NOMO-1 treated with DMSO at 0.1 percent for 48 hours (cell line): ENCODE results near the gene ZFHX3.

ENCODE experiments used
- DNase-seq: peaks from one replicate; lab custom pipeline; 2025; ENCODE audit not compliant: unreplicated experiment; lab: John Stamatoyannopoulos, UW

Gene ZFHX3

DNA sequence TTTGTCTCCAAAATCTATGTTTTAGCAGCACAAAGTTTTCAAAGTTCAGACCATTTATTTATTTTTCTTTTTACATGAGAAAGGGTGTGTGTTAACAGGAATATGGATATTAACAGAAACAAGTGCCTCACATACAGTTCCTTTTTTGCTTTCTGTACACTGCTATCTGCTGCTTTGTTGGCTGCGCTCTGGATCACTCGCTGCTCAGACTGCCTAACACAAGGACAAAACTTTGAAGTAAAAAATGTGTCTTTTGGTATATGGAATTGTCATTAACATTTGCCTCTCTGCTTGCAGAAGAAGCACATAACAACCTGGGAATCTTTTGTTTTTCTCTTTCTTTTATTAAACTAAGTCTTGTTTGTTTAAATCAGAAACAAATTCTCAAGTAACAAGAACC, 262.8 kb downstream of the ZFHX3 start:
- DNase-seq = peak; percentile 4

DNA sequence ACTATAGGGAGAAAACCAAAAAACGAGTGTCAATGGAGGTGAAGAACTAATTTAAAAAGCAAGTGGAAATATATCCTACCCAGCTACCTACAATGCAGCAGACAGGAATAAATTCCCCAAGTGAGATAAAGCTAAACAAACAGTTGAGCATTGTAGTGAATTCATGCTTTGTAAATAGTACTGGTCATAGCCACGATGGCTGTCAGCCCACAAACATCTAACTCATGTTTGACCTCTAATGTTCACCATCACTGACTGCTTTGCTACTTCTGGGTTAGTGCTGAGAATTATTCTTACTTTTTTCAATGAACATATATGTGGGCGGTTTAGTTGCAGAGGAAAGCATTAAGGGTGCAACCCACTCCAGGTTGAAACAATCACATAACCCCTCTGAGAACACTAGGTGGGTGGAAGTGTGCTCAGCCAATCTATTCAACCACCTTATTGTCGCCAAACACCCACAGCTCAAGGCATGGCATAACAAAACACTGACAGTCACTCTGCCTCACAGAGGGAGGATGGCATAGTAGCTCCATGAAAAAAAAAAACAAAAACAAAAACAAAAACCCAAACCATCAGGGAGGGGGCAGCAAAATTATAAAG, 264.1 kb downstream of the ZFHX3 start:
- no peak for DNase-seq

DNA sequence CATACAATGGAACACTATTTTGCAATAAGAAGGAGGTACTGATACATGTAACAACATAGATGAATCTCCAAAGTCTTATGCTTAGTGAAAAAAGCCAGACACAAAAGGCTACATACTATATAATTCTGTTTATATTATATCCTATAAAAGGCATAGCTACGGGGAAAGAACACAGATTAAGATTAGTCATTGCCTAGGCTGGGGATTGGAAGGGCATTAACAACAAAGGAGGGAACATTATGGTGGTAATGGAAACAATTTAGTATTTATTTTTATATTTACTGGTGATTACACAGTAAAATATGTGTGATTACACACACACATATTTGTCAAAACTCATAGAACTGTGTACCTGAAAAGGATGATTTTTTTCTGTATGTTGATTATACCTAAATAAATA, 278.1 kb downstream of the ZFHX3 start:
- DNase-seq = no peak

DNA sequence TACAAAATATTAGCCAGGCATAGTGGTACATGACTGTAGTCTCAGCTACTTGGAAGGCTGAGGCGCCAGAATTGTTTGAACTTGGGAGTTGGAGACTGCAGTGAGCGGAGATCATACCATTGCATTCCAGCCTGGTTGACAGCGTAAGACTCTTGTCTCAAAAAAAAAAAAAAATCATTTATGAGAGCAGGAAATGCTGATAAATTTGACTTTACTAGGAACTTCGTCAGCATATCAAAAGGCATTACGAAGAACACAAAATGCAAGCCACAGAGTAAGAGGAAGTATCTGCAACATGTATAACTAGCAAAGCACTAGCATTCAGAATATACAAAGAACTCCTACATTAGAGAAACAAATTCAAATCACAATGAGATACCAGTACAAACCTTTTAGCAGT, 279.3 kb downstream of the ZFHX3 start:
- no peak for DNase-seq

DNA sequence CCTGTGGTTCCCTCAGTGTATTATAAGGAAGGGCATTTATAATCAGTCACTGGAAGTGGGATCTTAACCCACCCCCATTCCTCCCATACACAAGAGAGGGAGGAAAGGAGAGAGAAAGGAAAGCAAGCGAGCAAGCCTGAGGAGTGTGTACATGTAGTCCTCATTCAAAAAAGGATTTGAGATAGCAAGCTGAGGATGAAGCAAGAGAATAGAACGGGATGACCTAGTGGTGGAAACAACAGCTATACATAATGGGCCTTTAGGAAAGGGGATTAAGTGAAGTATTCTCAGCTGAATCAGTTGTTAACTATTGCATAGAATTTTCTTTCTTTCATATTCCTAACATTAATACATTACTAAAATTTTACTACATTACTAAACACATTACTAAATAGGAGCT, 281.4 kb downstream of the ZFHX3 start:
- DNase-seq = no peak

DNA sequence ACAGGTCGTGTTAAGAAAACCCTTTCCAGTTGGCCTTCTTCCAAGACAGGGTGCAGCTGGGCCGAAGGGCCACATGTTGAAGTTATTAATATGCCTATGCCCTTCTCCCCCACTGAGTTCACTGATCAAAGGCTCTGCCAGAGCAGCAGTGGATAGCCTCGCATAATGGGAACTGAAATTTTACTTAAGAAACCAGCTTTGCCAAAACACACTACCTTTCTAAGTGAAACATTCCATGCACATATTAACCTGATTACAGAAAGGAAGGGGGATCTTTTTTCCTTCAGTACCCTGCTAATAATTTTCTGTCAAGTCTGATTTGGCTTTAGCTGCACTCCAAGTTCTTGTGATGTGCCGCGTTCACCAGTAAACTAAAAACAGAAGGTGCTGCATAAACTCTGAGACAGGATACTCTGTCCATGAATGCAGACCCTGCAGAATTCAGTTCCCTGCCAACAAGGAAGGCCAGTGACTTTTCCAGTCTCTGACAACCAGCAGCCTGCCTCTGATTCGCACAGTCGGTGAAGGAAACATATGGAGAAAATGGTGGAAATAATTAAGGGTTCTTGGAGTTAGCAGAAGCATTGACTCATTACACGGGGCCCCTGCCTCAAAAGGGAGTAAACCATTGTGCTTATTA, 283.8 kb downstream of the ZFHX3 start:
- DNase-seq = no peak

DNA sequence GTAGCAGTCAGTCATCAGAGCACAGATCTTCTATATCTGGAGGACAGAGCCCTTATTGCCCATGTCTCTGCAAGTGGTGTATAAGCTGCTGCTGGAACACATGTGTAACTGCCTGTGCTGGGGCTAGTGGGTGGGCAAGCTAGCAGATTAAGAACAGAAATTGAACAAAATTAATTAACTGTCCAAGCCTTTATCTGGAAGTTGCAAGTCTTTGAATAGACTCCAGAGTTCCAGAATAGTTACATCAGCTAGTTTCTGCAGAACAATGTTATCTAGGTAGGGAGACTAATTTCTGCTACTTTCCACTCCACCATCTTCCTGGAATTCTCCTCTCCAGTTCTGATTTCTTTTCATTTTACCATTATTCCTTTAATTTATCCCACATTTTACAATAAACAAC, 287.3 kb downstream of the ZFHX3 start:
- DNase-seq = no peak

DNA sequence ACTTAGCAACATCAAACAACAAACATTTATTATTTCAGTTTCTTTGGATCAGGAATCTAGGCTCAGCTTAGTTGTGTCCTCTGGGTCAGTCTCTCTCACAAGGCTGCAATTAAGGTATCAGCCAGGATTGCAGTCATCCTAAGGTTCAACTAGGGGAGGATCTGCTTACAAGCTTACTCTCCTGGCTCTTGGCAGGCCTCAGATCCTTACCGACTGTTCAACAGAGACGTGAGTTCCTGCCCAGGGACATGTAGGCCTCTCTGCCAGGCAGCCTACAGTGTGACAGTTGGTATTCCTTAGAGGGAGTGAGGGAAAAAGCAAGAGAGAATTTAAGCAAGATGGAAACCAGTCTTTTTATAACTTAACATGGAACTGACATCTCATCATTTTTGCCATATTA, 294.0 kb downstream of the ZFHX3 start:
- DNase-seq = no peak

DNA sequence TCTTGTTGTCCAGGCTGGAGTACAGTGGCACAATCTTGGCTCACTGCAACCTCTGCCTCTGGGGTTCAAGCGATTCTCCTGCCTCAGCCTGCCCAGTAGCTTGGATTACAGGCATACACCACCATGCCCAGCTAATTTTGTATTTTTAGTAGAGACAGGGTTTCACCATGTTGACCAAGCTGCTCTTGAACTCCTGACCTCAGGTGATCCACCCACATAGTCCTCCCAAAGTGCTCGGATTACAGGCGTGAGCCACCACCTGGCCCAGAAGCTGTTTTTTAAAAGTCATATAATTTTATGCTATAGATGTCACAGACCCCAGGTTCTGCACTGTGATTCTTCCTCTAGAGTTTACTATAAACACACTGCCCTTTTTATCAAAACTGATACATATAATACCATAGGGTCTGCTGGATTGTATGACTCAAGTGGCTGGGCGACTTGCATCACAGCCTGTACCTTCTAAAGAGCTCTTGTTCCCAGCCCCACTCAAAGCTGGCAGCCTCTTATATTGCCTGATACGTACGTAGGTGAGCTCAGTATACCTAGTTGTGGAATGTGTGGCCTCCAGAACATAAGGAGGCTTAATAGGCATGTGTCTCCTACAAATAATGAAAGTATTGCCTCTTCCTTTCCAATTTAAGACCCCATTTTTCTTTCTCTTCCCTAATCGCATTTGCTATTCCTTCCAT, 295.8 kb downstream of the ZFHX3 start:
- DNase-seq = no peak

DNA sequence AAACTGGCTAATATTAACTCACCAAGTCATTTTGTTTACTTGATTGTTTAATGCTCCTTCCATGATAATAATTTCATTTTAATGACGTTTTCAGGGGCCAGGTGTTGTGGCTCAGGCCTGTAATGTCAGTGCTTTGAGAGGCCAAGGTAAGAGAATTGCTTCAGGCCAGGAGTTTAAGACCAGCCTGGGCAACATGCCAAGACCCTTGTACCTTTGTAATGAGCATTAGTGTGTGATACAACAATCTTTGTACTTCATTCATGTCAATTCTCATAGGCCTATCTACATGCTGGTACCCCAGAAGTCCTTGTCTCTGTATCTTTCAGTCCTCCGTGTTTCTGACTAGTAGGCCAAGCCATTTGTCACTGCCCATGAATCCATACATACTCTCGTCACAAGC, 296.9 kb downstream of the ZFHX3 start:
- no peak for DNase-seq

DNA sequence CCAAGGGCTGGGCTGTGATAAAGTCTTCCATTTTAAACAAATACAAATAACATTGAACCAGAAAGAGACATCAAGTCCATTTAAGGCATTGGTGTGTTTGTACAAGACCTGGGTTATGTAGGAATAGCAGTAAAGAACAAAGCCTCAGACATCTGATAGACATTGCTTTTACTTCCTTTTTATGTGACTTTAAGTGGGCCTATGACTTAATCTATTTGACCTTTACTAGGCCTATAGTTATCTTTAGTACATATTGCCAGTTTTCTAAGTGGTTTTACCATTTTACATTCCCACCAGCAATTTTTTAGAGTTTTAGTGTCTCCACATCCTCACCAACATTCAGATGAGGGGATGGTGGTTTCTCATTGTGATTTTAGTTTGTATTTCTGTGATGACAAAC, 298.8 kb downstream of the ZFHX3 start:
- no peak for DNase-seq

DNA sequence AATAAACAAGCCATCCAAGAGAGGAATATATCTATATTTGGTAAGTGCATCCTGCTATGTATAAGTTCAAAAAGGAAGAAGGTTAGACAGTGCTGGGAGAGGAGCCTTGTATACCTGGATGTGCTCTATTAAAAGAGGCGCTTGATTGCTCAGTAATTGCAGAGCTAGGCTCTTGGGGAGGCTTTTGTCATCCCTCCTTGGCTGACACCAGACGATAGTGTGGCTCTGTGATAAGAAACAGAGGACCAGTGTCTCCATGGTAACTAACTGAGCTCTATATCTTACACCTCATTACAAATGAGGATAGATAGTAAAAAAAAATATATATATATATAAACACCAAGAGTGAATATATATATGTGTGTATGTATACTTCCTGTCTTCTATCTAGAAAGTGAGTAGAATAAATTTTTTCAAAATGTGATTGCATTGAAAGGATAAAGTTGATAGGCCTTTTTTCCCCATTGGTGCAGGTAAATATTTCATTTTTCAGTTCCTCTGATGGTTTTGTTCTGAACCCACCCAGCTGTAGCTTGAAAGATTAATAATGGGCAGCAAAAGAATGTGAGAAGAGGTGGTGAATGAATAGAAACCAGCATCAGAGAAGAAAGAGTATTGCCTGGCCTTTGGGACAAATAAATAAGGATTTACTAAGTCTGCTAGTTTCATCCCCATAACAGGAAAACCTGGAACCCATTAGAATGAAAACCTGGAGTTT, 303.7 kb downstream of the ZFHX3 start:
- DNase-seq = no peak

DNA sequence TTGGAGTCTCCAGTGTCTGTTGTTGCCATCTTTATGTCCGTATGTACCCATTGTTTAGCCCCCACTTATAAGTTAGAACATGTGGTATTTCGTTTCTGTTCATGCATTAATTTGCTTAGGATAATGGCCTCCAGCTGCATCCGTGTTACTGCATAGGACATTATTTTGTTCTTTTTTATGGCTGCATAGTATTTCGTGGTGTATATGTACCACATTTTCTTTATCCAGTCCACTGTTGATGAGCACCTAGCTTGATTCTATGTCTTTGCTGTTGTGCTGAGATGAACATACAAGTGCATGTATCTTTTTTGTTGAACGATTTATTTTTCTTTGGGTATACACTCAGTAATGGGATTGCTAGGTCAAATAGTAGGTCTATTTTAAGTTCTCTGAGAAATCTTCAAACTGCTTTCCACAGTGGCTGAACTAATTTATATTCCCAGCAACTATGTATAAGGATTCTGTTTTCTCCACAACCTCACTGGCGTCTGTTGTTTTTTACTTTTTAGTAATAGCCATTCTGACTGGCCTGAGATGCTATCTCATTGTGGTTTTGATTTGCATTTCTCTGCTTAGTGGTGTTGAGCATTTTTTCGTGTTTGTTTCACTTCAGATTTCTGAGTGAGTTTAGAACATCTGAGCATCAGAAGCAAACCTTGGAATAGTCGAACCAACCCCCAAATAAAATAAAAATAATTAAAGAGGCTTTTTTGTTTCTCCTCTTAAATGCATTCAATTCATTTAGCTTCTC, 304.7 kb downstream of the ZFHX3 start:
- no peak for DNase-seq

DNA sequence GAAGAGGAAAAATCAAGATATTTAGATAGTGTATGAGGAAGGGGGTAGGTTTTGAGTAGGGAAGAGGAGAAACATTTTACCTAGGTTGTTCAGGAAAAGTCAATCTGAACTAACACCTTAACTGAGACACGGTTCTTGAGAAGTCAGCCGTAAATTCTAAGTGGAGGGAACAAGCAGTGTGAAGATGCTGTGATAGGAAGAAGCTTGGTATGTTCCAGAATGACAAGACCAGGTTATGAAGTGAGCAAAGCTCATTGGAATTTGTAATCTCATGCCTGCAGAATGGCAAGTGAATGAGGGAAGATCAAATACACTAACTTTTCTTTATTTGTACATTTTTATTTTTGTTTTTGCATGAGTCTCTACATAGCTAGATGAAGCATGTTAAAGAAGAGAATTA, 307.6 kb downstream of the ZFHX3 start:
- no peak for DNase-seq

DNA sequence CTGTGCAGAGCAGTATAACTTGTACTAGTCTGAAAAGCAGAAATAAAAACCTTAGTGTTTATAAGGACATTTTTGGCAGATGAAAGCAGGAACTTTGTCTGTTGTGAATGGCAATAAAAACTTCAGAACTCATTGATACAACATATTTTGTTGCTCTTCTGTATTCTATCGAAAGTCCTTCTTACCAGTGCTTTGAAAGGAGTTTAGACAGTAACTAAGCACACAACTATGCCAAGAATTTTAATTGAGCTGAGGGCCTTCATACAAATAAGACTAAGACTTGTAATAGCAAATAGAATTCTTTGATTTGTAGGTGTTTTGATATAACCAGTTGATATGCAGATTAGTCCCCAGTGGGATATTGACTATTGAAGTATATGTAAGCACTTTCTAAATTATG, 308.4 kb downstream of the ZFHX3 start:
- DNase-seq = no peak

DNA sequence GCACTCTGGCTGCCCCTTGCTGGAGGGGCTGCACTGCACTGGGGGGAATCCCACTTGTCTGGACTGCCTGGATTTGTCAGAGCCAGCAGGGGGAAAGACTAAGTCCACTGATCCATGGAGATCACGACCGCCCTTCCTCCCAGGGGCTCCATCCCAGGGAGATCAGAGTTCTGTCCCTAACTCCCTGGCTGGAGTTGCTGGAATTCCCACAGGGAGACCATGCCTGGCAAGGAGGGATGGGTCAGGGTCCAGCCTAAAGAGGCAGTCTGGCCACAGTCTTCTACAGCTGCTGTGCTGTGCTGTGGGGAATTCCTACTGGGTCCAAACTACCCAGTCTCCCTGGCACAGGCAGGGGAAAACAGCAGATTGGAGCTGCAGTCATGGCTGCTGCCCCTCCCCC, 311.9 kb downstream of the ZFHX3 start:
- DNase-seq = no peak
